G401.6 (cell line): Measurements from ENCODE around the gene TMEM154.

Source experiments
- FAIRE-seq: peaks from 2 replicates; lab custom pipeline; 2012; peaks lifted over from hg19 to GRCh38; lab: Jason Lieb, UNC

TMEM154 gene

DNA sequence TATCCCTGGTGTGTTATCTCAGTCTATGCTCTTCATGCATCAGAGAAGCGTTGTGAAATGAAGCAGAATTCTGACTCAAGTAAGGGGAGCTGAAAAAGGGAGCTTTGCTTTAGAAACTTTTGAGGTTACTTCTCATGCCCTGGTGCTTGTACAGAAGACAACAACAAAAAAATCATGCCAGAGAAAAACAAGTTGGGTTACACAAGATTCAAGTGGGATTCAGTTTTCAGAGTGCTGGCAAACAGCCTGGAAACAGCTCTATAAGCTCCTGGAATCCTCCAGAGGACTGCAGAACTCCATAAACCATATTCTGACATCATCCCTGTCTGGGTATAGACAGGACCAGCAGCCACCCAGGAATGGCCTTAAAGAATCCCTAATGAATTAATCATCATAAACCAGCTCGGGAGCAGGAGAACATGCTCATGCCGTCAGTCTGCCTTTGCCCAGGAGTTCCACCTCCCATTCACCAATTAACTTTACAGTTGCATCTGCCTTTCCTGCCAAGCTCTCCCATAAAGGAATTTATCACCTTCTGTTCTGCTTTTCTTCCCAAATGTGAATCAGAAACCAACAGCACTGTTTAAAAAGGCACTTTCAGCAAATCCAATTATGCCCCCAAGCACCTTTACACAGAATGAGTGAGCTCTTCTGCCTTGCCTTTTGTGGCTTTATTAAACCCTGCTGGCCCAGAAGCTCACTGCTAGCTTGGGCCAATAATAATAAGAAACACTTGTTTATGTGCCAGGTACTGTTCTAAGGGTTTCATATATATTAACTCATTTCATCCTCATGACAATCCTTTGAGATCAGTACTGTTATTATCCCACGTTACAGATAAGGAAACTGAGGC is 89.4 kb downstream of the TMEM154 start:
- FAIRE-seq, result no peak

GRCh38 chr4:152588869-152589268 is 90.9 kb downstream of the TMEM154 start:
- FAIRE-seq, result no peak

- no peak for FAIRE-seq
Measured at GRCh38 chr4:152587127-152587526, 92.7 kb downstream of the TMEM154 start.

DNA sequence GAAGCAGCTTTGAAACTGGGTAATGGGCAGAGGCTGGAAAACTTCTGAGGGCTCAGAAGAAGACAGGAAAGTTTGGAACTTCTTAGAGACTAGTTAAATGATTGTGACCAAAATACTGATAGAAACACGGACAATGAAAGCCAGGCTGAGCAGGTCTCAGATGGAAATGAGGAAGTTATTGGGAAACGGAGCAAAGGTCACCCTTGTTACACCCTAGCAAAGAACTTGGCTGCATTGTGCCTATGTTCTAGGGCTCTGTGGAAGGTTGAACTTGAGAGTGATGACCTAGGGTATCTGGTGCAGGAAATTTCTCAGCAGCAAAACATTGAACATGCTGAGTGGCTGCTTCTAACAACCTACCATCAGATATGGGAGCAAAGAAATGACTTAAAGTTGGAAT is 93.1 kb downstream of the TMEM154 start:
- no peak for FAIRE-seq

DNA sequence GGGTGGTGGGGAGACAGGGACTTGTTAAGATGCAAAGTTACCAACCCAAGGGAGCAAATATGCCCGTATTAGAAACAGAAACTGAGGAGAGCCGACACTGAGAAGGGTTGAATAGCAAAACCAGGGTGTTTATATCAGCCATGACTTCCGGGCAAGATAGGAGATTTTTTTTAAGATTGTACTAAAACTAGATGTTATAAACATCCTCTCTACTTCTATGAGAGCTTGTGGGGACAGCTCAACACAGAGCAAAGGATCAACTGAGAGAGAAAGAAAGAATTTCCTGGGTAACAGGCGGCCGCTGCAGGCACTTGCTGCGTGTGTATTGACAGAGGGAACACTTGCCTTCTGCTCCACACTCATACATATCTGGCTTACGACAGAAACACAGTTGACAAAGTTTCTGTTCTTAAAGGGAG is 94.8 kb downstream of the TMEM154 start:
- FAIRE-seq, result no peak

GRCh38 chr4:152581536-152582160 is 98.1 kb downstream of the TMEM154 start:
- no peak for FAIRE-seq

DNA sequence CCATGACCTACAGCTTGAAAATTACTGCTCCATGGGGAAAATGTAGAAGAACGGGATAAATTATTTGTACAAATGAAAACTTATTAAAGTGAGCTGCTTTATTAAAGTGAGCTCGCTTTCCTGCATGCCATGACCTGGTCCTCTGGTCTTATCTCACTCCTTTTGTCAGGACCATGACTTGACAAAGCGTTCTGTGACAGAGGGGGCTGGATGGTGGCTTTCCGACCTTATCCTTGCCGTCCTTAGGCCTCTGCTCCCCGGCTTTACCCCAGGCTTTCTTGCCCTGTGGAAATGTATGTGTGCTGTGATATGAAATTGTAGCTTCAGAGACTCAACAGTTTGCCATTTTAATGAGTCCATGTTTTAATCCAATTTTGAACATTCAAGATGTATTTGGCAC is 99.9 kb downstream of the TMEM154 start:
- FAIRE-seq, result no peak

- FAIRE-seq, result no peak
Measured at GRCh38 chr4:152579107-152579764, 100.6 kb downstream of the TMEM154 start.

GRCh38 chr4:152578670-152579069 is 101.1 kb downstream of the TMEM154 start:
- no peak for FAIRE-seq

DNA sequence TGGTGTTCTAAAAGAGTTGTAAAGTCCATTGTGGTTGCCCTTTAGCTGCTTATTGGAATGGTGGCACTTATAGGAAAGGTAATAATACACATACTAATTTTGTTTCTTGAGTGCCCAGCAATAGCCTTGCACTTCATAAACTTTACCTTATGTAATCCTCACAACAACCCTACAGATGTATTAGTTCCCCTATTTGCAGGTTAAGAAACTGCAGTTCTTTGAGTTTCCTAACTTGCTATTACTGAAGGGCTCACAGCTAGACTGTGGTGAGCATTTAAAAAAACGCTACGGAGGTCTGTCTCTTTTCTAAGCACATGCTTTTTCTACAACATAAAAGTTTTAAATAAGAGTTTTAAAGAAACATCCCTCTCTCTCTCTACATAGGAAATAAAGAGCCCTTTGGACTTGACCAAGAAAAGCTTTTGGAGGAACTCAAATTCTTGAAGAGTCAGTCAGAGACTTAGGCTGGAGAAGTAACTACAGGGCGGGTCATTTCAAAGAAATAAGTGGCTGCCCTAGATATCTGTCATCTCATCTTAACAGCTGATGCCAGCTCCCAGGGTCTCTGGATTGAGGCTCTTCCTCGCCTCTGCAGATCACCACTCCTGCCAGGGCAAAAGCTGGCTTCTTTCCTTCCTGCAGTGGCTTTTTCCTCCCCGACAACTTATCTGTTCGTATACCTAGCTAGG is 101.9 kb downstream of the TMEM154 start:
- FAIRE-seq, result no peak

- FAIRE-seq, result no peak
Measured at GRCh38 chr4:152575533-152575932, 104.3 kb downstream of the TMEM154 start.

DNA sequence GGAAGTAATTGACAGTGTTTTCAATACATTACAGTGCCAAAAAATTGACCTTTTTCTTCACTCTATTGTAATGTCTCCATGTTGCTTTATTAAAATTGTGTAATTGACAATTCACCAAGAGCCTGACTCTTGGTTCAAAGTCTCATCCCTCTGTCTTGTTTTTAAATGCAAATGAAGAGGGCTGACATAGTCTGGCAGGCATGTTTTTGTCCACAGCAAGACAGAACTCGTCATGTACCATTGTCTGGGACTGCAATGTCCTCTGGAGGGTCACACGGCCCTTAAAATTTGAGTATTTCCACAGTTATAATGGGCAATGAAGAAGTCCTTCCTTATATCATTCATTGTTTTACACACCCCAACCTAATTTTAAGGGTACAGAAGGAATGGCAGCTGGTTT is 105.9 kb downstream of the TMEM154 start:
- FAIRE-seq, result no peak

GRCh38 chr4:152572417-152573086 is 107.2 kb downstream of the TMEM154 start:
- no peak for FAIRE-seq

DNA sequence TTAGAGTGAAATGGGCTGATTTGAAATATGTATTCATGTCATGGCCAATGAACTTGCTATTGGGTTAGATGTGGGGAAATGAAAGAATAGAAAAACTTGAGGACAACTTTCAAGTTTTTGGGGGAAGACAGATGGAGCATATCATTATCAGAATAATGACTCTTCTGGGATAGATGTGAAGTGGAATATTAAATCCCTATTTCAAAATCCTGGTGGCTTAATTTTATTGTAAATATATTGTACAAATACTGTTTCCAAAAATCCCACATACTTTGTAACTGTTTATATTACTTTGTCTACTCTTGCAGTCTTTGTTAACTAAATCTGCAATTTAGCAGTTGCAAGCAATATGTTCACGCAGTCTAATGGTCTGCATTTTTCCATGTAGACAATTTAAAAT is 108.0 kb downstream of the TMEM154 start:
- no peak for FAIRE-seq

DNA sequence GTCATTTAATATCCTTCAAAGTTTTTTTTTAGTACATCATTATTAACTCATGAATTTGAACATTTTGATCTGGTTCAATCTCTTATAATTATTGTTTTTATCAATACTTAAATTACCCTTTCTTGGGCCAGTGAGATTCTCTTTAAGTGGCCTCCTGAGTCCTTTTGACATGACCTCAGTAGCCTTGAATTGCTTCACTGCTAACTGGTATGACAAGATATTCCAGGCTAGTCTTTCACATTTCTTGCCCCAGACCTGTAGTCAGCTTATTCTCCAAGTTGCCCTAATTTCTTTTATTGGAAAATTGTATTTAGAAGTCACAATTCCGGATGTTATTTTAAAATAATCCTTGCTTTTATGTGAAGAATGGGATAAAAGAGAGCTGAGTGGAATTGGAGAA is 108.5 kb downstream of the TMEM154 start:
- no peak for FAIRE-seq
